ENCODE measurements around the gene PECR.
A peak's percentile ranks its signal among the peaks of the same experiment; 100 is the strongest.

PECR gene

DNA sequence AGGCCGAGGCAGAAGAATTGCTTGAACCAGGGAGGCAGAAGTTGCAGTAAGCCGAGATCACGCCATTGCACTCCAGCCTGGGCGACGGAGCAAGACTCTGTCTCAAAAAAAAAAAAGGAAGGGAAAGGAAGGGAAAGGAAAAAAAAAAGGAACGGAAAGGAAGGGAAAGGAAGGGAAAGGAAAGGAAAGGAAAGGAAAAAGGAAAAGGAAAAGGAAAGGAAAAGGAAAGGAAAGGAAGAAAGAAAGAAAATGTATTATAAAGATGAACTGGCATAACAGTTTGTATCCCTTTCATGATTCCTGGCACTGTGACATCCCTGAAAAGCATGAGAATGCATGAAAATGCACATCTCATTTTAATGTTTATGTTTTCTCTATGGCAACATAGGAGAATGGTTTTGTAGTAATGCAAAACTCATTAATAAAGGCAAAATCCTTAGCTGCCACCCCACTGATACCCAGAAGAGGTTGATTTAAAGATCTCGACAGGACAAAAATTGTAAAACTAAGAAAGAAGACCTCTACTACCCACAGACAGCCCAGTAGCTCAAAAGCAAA is 56.8 kb downstream of the PECR start:
- no peak for DNase-seq (ENCODE audit: low read depth, low spot score)
- no peak overlapping the region for H3K4me3 ChIP-seq
- no peaks in the 10 kb centered on the region for H3K36me3 ChIP-seq (ENCODE audit: insufficient read depth, low read length)
- H3K9ac ChIP-seq (ENCODE audit: insufficient read length), result no peak overlapping the region
- H3K27ac ChIP-seq, result no peak overlapping the region
- H3K9me3 ChIP-seq (ENCODE audit: low read depth, low read length), result no peaks in the 10 kb centered on the region
- TF ChIP-seq POLR2AphosphoS5 (IDR thresholded peaks at IDR 0.05; ENCODE audit: borderline replicate concordance, low read depth, low read length), result no peak
- TF ChIP-seq EZH2 (IDR thresholded peaks at IDR 0.05), result no peak
- TF ChIP-seq FOXP2 (optimal IDR thresholded peaks at IDR 0.05; ENCODE audit: control extremely low read depth, extremely low read length, insufficient read depth), result no peak

DNA sequence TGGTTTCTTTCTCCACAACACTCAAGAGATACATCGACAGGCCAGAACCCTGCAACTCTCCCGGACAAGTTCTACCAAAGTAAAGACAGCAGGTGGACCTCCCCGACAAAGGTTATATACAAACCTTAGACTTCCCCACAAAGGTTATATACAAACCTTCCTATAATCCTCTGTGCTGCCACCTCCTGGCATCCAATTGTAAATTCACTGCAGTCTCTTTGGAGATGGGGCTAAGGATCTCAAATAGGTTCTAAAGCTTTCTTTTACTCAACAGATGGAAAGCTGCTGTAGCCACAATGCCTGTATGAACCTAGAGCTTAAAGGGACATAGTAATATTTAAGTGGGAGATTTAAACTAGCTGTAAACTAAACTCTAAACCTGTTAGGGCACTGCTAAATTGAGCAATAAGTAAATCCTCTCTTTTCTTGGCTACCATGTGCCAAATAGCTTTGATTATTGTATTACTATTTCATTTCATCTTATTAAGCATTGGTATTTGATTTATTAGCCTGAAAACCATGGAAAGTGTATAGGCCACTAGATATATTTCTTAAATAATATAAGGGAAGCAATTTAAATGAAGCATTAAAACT is 58.5 kb downstream of the PECR start:
- no peaks in the 10 kb centered on the region for H3K9me3 ChIP-seq (ENCODE audit: low read depth, low read length)
- DNase-seq (ENCODE audit: low read depth, low spot score), result no peak
- H3K4me3 ChIP-seq, result no peak overlapping the region
- H3K36me3 ChIP-seq (ENCODE audit: insufficient read depth, low read length), result no peaks in the 10 kb centered on the region
- TF ChIP-seq EZH2 (IDR thresholded peaks at IDR 0.05), result no peak
- TF ChIP-seq POLR2AphosphoS5 (IDR thresholded peaks at IDR 0.05; ENCODE audit: borderline replicate concordance, low read depth, low read length), result no peak
- TF ChIP-seq FOXP2 (optimal IDR thresholded peaks at IDR 0.05; ENCODE audit: control extremely low read depth, extremely low read length, insufficient read depth), result no peak
- H3K9ac ChIP-seq (ENCODE audit: insufficient read length), result no peak overlapping the region
- no peak overlapping the region for H3K27ac ChIP-seq

- no peak for TF ChIP-seq EZH2 (IDR thresholded peaks at IDR 0.05)
- TF ChIP-seq FOXP2 (optimal IDR thresholded peaks at IDR 0.05; ENCODE audit: control extremely low read depth, extremely low read length, insufficient read depth), result no peak
- TF ChIP-seq POLR2AphosphoS5 (IDR thresholded peaks at IDR 0.05; ENCODE audit: borderline replicate concordance, low read depth, low read length), result no peak
- no peak for DNase-seq (ENCODE audit: low read depth, low spot score)
- Histone ChIP-seq H3K27ac (no peak overlapping the region), H3K36me3 (ENCODE audit: insufficient read depth, low read length) (no peaks in the 10 kb centered on the region), H3K9me3 (ENCODE audit: low read depth, low read length) (no peaks in the 10 kb centered on the region), H3K4me3 (no peak overlapping the region), H3K9ac (ENCODE audit: insufficient read length) (no peak overlapping the region)
Measured at GRCh38 chr2:216021768-216022565, 59.6 kb downstream of the PECR start.

DNA sequence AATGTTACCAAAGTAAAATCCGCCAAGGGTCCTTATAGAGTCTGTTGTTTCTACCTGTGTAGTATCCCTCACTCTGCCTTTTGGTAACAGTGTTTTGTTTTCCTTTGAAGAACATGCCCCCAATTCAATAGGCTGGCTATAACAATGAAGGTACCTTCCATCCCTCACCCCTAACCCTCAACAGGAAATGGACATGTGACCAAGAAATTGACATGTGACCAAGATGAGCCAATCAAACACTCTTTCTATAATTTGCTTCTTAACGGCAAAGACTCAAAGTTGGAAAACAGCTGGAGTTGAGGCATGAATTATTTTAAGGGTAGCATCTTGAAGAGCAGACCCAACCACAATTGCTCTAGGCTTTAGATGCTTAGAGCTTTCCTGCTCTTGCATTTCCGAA is 62.9 kb downstream of the PECR start:
- no peaks in the 10 kb centered on the region for H3K9me3 ChIP-seq (ENCODE audit: low read depth, low read length)
- no peak overlapping the region for H3K9ac ChIP-seq (ENCODE audit: insufficient read length)
- no peak for DNase-seq (ENCODE audit: low read depth, low spot score)
- H3K27ac ChIP-seq, result no peak overlapping the region
- no peak for TF ChIP-seq EZH2 (IDR thresholded peaks at IDR 0.05)
- TF ChIP-seq FOXP2 (optimal IDR thresholded peaks at IDR 0.05; ENCODE audit: control extremely low read depth, extremely low read length, insufficient read depth), result no peak
- no peak for TF ChIP-seq POLR2AphosphoS5 (IDR thresholded peaks at IDR 0.05; ENCODE audit: borderline replicate concordance, low read depth, low read length)
- no peak overlapping the region for H3K4me3 ChIP-seq
- no peaks in the 10 kb centered on the region for H3K36me3 ChIP-seq (ENCODE audit: insufficient read depth, low read length)

GRCh38 chr2:216017365-216017764 is 64.2 kb downstream of the PECR start:
- no peak overlapping the region for H3K9ac ChIP-seq (ENCODE audit: insufficient read length)
- peak overlapping the region; percentile 69 for H3K27ac ChIP-seq

DNA sequence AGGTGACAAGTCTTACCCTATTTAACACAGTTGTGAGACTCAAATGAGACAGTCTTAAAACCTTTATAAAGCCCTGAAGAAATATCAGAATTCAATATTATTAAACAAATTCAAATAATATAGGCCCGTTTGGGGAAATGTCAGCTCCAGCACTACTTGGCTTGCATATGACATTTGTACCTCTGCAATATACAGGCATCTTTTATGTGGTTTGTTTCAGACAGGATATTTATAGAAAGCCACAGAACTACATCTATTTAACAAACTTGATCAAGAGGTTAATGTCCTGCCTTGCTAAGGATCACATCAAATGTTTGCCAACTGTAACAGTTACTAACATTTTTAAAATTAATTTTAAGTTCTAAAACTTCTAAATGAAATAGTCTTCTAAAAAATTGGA is 65.0 kb downstream of the PECR start:
- Histone ChIP-seq H3K9me3 (ENCODE audit: low read depth, low read length) (no peaks in the 10 kb centered on the region), H3K27ac (0 out of 2 replicates have a peak overlapping the region, but pooled peaks have one; percentile 69), H3K9ac (ENCODE audit: insufficient read length) (no peak overlapping the region), H3K4me3 (no peak overlapping the region), H3K36me3 (ENCODE audit: insufficient read depth, low read length) (no peaks in the 10 kb centered on the region)
- no peak for TF ChIP-seq FOXP2 (optimal IDR thresholded peaks at IDR 0.05; ENCODE audit: control extremely low read depth, extremely low read length, insufficient read depth)
- no peak for TF ChIP-seq POLR2AphosphoS5 (IDR thresholded peaks at IDR 0.05; ENCODE audit: borderline replicate concordance, low read depth, low read length)
- TF ChIP-seq EZH2 (IDR thresholded peaks at IDR 0.05), result no peak
- no peak for DNase-seq (ENCODE audit: low read depth, low spot score)

More at GRCh38 chr2:216017365-216017764, 64.2 kb downstream of the PECR start:
- no peak overlapping the region for H3K4me3 ChIP-seq
- H3K9me3 ChIP-seq (ENCODE audit: low read depth, low read length), result no peaks in the 10 kb centered on the region
- H3K36me3 ChIP-seq (ENCODE audit: insufficient read depth, low read length), result no peaks in the 10 kb centered on the region
- DNase-seq (ENCODE audit: low read depth, low spot score), result no peak
- TF ChIP-seq EZH2 (IDR thresholded peaks at IDR 0.05) (no peak), FOXP2 (optimal IDR thresholded peaks at IDR 0.05; ENCODE audit: control extremely low read depth, extremely low read length, insufficient read depth) (no peak), POLR2AphosphoS5 (IDR thresholded peaks at IDR 0.05; ENCODE audit: borderline replicate concordance, low read depth, low read length) (no peak)

- no peak overlapping the region for H3K9ac ChIP-seq (ENCODE audit: insufficient read length)
- TF ChIP-seq FOXP2 (optimal IDR thresholded peaks at IDR 0.05; ENCODE audit: control extremely low read depth, extremely low read length, insufficient read depth), result no peak
- TF ChIP-seq POLR2AphosphoS5 (IDR thresholded peaks at IDR 0.05; ENCODE audit: borderline replicate concordance, low read depth, low read length), result no peak
- no peak for TF ChIP-seq EZH2 (IDR thresholded peaks at IDR 0.05)
- no peak for DNase-seq (ENCODE audit: low read depth, low spot score)
- H3K9me3 ChIP-seq (ENCODE audit: low read depth, low read length), result no peaks in the 10 kb centered on the region
- H3K36me3 ChIP-seq (ENCODE audit: insufficient read depth, low read length), result no peaks in the 10 kb centered on the region
- H3K27ac ChIP-seq, result no peak overlapping the region
- no peak overlapping the region for H3K4me3 ChIP-seq
Measured at GRCh38 chr2:216015722-216016464, 65.7 kb downstream of the PECR start.

DNA sequence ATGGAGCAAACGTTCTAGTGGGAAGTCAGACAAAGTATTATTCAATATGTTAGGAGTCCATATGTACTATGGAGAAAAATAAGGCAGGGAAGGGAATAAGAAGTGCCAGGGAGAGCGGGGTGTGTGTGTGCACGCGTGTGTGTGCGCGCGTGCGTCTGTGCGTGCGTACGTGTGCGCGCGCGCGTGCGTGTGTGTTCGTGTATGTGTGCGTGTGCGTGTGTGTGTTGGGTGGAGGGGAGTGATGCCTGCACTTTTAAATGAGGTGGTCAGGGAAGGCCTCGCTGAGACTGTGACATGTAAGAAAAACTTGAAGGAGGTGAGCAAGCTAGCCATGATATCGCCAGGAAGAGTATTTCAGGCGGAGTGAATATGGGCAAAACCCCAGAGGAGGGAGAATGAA is 66.6 kb downstream of the PECR start:
- DNase-seq (ENCODE audit: low read depth, low spot score), result no peak
- H3K9me3 ChIP-seq (ENCODE audit: low read depth, low read length), result no peaks in the 10 kb centered on the region
- H3K9ac ChIP-seq (ENCODE audit: insufficient read length), result no peak overlapping the region
- H3K27ac ChIP-seq, result no peak overlapping the region
- no peak overlapping the region for H3K4me3 ChIP-seq
- TF ChIP-seq POLR2AphosphoS5 (IDR thresholded peaks at IDR 0.05; ENCODE audit: borderline replicate concordance, low read depth, low read length), result no peak
- no peak for TF ChIP-seq EZH2 (IDR thresholded peaks at IDR 0.05)
- TF ChIP-seq FOXP2 (optimal IDR thresholded peaks at IDR 0.05; ENCODE audit: control extremely low read depth, extremely low read length, insufficient read depth), result no peak
- no peaks in the 10 kb centered on the region for H3K36me3 ChIP-seq (ENCODE audit: insufficient read depth, low read length)
